ENCODE measurements around the gene DECR2.
A peak's percentile ranks its signal among the peaks of the same experiment; 100 is the strongest.
"Not testable (repeated sequence)": the region's sequence is repeated elsewhere in the genome, so short reads cannot be mapped to it uniquely, and the experiment has no call there.

DECR2 gene

DNA sequence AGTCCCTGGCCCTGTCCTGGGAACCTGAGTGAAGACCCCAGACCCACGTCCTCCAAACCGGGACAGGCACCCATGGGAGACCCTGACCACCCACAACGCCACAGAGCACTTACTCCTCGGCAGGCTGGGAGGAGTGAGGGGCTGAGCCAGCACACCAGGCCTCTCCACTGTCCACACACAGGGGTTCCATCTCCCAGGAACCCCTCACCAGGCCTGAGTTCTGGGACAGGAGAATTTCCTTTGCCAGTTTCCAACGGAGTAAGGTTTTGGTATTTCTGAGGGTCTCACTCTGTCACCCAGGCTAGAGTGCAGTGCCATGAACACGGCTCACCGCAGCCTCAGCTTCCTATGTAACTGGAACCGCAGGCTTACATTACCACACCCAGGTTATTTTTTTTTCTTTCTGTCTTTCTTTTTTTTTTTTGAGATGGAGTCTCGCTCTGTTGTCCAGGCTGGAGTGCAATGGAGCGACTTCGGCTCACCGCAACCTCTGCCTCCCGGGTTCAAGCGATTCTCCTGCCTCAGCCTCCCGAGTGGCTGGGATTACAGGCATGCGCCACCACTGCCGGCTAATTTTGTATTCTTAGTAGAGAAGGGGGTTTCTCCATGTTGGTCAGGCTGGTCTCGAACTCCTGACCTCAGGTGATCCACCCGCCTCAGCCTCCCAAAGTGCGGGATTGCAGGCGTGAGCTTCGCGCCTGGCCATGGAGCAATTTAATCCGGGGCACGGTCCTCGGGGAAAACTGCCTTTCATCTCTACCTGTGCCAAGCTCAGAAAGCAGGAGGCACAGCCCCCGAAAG is 21.5 kb upstream of the DECR2 start:
- H3K4me3 ChIP-seq (ENCODE audit: low read length): peak overlapping the region; percentile 79; the same call in 1 of the 2 replicates
- no peak for TF ChIP-seq ZNF274 (IDR thresholded peaks at IDR 0.05; ENCODE audit: low read depth, low read length)

DNA sequence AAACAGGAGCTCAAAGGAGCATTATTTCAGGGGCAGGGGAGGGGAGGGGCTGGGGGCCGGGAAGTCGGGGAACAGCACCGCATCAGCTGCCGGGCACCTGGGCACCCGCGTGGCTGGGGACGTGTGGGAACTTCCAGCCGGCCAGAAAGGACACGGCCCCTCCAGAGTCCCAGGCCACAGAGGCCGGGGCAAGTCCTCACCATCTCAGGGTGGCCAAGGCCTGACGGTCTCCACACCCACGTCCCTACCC is 21.0 kb upstream of the DECR2 start:
- H3K4me3 ChIP-seq (ENCODE audit: low read length): peak overlapping the region; percentile 79
- no peak for TF ChIP-seq ZNF274 (IDR thresholded peaks at IDR 0.05; ENCODE audit: low read depth, low read length)

DNA sequence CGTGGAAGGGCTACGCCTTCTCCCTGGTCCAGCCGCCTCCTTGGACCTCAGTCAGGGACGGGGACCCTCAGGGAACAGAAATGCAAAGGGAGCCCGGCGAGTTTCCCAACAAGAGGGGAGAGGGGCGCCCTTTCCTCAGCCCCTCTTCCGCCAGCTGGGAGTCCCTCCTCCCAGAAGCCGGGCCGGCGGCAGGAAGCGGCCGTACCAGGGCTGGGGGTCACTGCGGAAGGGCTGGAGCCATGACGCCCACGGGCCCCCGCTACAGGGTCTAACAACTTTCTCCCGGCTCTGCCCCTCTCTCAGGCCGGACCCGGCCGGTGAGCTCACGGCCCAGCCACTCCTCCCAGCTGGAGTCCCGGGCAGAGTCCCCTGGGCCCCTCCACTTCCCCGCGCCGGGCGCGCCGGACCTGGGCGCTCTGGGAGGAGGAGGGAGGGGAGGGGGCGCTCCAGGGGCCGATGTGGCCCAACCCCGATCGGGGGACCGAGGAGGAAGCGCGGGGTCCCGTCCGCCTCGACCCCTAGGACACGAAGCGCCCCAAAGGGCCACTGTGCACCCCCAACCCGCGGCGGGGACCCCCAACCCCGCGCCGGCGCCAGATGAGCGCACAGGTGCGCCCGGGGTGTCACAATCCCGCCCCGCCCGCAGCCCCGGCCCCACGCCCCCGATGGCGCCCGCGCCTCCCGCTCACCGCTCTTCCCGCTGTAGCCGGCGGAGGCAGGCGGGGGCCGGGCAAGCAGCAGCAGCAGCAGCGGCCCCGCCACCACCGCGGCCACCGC is 20.5 kb upstream of the DECR2 start:
- TF ChIP-seq ZNF274 (IDR thresholded peaks at IDR 0.05; ENCODE audit: low read depth, low read length): no peak
- H3K4me3 ChIP-seq (ENCODE audit: low read length): peak overlapping the region; percentile 79

DNA sequence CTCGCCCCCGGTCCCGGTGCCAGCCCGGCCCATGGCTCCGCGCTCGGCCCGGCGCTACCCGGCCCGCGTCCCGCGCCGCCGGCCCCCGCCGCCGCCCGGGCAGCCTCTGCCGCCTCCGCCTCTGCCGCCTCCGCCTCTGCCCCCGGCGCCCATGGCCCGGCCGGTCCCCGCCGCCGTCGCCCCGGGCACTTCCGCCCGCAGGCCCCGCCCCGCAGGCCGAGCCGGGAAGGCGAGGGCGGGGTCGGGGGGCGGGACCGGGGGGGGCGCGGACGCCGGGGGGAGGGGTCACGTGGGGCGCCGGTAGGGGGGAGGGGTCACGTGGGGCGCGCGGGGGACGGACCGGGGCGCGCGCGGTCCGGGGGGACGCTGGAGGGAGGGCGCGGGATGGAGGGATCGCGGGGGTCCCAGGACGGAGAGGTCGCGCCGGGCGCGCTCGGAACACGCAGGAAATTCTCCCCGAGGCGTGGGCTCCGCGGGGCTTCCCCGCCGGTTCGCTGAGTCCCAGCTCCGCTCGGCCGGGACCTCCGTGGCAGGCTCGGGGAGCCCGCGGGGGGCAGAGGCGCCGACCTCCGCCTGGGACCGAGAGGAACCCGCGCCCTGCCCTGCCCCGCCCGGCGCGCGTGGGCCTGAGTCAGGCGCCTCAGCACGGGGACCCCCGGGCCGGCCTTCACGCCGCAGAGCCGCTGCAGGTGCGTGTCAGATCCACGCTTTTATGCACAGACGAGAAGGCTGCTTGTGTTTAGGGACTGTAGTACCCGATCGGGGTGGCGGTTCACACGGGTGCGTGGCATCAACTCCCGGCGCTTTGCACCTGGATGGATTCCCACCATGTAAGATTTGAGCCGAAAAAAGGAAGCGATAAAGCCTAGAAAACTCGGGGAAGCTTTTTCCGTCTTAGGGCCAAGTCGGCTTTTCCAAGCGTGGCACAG is 19.6 kb upstream of the DECR2 start, which contains the start of gene PGAP6:
Gene PGAP6 (minus strand): TSS at position 190 of the 929 bp plus-strand sequence. CDS start 157 bp downstream, at position 33.
- peak within 1 kb of the TSS; percentile 84 for H3K4me3 ChIP-seq (ENCODE audit: low read length)
- TF ChIP-seq ZNF274 (IDR thresholded peaks at IDR 0.05; ENCODE audit: low read depth, low read length): no peak

DNA sequence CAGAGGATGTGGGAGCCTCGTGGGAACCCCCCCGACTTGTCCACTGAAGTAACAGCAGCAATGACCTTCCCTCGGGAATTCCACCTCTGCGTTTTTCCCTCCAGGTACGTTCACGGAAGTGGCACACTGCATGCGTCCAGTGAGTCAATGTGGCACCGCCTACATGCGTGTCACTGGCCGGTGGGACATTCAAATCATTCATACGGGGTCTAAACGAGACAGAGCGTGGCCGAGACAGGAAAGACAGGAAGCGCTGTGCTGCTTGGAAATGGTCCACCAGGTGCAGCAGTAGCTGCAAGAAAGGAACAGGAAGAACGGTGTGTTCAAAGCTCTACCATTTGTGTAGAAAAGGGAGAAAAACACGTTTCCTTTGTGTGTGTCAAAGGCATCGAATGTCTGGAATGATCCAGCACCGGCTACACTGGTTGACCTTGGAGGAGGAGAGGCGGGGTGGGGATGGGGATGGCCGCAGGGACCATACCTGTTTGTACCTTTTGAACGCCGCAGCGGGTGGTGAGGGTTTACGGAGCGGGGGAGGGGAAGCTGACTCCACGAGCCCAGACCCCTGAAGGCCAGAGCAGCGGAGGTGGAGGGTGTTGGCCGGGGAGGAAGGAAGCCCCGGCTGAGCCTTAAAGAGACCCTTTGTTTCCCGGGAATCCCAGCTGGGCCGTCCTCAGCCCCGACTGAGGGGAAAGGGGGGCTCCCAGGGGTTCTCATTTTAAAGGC is 18.2 kb upstream of the DECR2 start:
- peak overlapping the region; percentile 84; the same call in 1 of the 2 replicates for H3K4me3 ChIP-seq (ENCODE audit: low read length)
- TF ChIP-seq ZNF274 (IDR thresholded peaks at IDR 0.05; ENCODE audit: low read depth, low read length): no peak

DNA sequence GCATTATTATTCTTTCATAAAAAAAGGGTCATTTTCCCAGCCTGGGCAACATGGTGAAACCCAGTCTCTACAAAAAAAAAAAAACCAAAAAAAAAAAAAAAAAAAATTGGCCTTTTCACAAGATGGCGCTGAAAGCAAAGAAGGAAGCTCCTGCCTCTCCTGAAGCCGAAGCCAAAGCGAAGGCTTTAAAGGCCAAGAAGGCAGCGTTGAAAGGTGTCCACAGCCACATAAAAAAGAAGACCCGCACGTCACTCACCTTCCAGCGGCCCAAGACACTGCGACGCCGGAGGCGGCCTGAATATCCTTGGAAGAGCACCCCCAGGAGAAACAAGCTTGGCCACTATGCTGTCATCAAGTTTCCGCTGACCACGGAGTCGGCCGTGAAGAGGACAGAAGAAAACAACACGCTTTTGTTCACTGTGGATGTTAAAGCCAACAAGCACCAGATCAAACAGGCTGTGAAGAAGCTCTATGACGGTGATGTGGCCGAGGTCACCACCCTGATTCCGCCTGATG is 15.0 kb upstream of the DECR2 start:
- TF ChIP-seq ZNF274 (IDR thresholded peaks at IDR 0.05; ENCODE audit: low read depth, low read length): no peak
- no peak overlapping the region for H3K4me3 ChIP-seq (ENCODE audit: low read length)

DNA sequence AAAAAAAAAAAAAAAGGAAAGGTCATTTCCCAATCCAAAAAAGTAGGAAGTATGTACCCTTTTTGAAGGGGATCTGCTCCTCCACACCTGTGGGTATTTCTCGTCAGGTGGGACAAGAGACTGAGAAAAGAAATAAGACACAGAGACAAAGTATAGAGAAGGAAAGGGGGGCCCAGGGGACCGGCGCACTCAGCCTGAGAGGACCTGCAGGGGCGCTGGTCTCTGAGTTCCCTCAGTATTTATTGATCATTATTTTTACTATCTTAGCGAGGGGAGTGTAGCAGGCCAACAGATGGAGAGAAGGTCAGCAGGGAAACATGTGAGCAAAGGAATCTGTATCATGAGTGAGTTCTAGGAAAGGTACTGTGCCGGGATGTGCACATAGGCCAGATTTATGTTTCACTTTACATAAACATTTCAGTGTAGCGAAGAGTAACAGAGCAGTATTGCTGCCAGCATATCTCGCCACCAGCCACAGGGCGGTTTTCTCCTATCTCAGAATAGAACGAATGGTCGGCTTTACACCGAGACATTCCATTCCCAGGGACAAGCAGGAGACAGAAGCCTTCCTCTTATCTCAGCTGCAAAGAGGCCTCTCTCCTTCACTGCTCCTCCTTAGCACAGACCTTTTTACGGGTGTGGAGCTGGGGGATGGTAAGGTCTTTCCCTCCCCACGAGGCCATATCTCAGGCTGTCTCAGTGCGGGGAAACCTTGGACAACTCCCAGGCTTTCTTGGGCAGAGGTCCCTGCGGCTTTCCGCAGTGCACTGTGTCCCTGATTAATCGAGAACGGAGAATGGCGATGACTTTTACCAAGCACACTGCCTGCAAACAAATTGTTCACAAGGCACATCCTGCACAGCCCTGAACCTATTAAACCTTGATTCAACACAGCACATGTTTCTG is 13.7 kb upstream of the DECR2 start:
- H3K4me3 ChIP-seq (ENCODE audit: low read length): not testable (repeated sequence)

DNA sequence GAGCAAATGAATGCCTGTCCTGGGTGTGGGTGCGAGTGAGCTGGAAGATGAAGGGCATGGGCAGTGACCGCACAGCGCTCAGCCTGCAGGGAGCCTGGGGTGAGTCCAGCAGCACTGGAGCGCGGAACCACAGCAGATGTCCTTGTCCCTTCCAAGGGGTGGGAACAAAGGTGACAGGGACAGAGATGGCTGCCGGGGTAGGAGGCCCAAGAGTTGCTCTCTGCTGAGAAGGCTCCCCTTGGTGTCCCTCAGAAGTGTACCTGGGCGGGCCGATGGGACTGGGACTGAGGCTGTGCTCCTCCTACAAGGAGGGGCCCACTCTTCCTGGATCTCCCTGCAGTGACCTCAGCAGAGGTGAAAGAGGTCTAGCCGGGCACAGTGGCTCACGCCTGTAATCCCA is 12.3 kb upstream of the DECR2 start:
- TF ChIP-seq ZNF274 (IDR thresholded peaks at IDR 0.05; ENCODE audit: low read depth, low read length): no peak
- no peak overlapping the region for H3K4me3 ChIP-seq (ENCODE audit: low read length)

DNA sequence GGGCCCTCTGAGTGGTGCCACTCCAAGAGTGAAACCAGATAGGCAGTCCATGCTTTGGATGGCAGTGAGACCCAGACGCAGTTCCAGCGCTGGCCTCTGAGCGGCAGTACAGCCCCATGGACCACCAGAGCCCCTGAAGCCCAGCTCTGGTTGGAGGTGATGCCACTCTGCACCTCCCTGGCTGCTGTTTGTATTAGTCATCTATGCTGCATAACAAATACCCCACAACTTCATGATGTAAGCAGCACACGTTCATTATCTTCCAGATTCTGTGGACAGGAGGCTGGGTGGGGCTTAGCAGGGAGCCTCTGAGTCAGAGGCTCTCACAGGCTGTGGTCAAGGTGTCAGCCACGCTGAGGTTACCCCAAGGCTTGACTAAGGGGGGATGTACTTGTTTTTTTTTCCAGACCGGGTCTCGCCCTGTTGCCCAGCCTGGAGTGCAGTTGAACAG is 9.8 kb upstream of the DECR2 start:
- no peak for TF ChIP-seq ZNF274 (IDR thresholded peaks at IDR 0.05; ENCODE audit: low read depth, low read length)
- H3K4me3 ChIP-seq (ENCODE audit: low read length): no peak overlapping the region

DNA sequence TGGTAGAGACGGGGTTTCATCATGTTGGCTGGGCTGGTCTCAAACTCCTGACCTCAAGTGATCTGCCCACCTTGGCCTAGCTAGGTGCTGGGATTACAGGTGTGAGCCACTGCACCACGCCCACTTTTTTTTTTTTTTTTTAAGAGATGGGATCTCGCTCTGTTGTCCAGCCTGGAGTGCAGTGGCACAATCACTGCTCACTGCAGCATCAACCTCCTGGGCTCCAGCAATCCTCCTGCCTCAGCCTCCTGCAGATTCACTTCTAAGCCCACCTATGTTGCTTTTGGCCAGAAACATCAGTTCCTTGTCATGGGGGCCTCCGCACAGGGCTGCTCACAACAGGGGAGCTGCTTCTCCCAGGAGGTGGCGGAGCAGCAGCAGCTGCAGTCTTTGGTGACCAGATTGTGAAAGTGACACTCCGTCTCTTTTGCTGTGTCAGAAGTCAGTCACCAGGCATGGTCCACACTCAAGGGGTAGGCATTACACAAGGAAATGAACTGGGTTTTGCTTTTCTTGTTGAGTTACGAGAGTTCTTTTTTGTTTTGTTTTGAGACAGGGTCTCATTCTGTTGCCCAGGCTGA is 9.1 kb upstream of the DECR2 start:
- H3K4me3 ChIP-seq (ENCODE audit: low read length): no peak overlapping the region
- no peak for TF ChIP-seq ZNF274 (IDR thresholded peaks at IDR 0.05; ENCODE audit: low read depth, low read length)

DNA sequence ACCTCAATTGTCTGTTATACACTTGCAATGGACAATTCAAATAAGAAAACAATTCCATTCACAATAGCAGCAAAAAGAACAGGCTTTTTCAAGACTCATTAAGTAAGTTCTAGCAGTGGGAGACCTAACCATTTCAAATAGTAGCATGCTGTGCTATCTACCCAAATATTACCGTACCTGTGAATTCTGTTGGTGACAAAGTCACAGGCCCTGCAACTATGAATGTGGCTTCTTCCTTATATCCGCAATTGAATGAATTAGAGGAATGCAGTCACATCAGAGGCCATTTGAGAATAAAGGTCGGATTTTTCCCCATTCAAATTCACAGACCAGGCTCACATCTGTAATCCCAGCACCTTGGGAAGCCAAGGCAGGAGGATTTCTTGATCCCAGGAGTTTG is 5.5 kb upstream of the DECR2 start:
- peak overlapping the region; percentile 63; the same call in 1 of the 2 replicates for H3K4me3 ChIP-seq (ENCODE audit: low read length)

DNA sequence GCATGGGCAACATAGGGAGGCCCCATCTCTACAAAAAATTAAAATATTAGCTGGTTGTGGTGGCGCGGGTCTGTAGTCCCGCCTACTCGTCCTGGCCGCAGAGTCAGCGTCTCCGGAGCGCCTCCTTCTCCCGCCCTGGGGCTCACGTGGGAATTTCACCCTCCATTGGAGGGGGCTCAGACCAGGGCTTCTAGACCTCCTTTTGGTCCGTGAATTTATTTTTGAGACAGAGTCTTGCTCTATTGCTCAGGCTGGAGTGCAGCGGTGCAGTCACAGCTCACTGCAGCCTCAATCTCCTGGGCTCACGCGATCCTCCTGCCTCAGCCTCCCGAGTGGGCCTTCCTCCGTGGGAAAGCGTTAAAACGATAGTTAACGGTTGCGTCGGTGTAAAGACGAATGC is 5.1 kb upstream of the DECR2 start:
- peak overlapping the region; percentile 63; the same call in 1 of the 2 replicates for H3K4me3 ChIP-seq (ENCODE audit: low read length)
- no peak for TF ChIP-seq ZNF274 (IDR thresholded peaks at IDR 0.05; ENCODE audit: low read depth, low read length)

More for the DNA sequence above, 5.5 kb upstream of the DECR2 start:
- no peak for TF ChIP-seq ZNF274 (IDR thresholded peaks at IDR 0.05; ENCODE audit: low read depth, low read length)
